ENCODE data around the gene MAP1LC3A.
"Not testable (repeated sequence)": the region's sequence is repeated elsewhere in the genome, so short reads cannot be mapped to it uniquely, and the experiment has no call there.

The MAP1LC3A gene

GRCh38 chr20:34558320-34559218, at the start of gene MAP1LC3A:
MAP1LC3A (plus strand) TSS chr20:34558718; CDS start chr20:34558869, 151 bp downstream.
- peak; percentile 47 for DNase-seq

GRCh38 chr20:34510575-34510974, 47.9 kb upstream of the MAP1LC3A start:
- no peak for DNase-seq

- no peak for DNase-seq
These were observed 46.6 kb upstream of the MAP1LC3A start for GRCh38 chr20:34511891-34512265.

GRCh38 chr20:34512266-34512954, 46.1 kb upstream of the MAP1LC3A start:
- DNase-seq: no peak

- no peak for DNase-seq
These were observed 45.5 kb upstream of the MAP1LC3A start for GRCh38 chr20:34512955-34513419.

GRCh38 chr20:34514034-34514433, 44.5 kb upstream of the MAP1LC3A start:
- DNase-seq: not testable (repeated sequence)

GRCh38 chr20:34514897-34515483, 43.5 kb upstream of the MAP1LC3A start:
- DNase-seq: no peak

- DNase-seq: peak; percentile 86
These were observed 42.9 kb upstream of the MAP1LC3A start for GRCh38 chr20:34515484-34516246.

GRCh38 chr20:34516247-34517113, 42.0 kb upstream of the MAP1LC3A start, which contains the start of gene DYNLRB1:
DYNLRB1 (plus strand) TSS chr20:34516422; CDS start chr20:34516459, 37 bp downstream.
- peak; percentile 99 for DNase-seq

- DNase-seq: no peak
These were observed 41.4 kb upstream of the MAP1LC3A start for GRCh38 chr20:34517114-34517505.

GRCh38 chr20:34518863-34519262, 39.7 kb upstream of the MAP1LC3A start:
- not testable (repeated sequence) for DNase-seq

- not testable (repeated sequence) for DNase-seq
These were observed 38.7 kb upstream of the MAP1LC3A start for GRCh38 chr20:34519841-34520240.

GRCh38 chr20:34522969-34523871, 35.3 kb upstream of the MAP1LC3A start:
- DNase-seq: peak; percentile 22

GRCh38 chr20:34524426-34524825, 34.1 kb upstream of the MAP1LC3A start:
- DNase-seq: no peak

GRCh38 chr20:34525342-34525708, 33.2 kb upstream of the MAP1LC3A start:
- no peak for DNase-seq

- peak; percentile 21 for DNase-seq
These were observed 32.7 kb upstream of the MAP1LC3A start for GRCh38 chr20:34525709-34526416.

GRCh38 chr20:34526466-34526865, 32.1 kb upstream of the MAP1LC3A start:
- no peak for DNase-seq

- no peak for DNase-seq
These were observed 31.5 kb upstream of the MAP1LC3A start for GRCh38 chr20:34527016-34527415.

GRCh38 chr20:34528921-34529297, 29.6 kb upstream of the MAP1LC3A start:
- no peak for DNase-seq

- DNase-seq: no peak
These were observed 28.8 kb upstream of the MAP1LC3A start for GRCh38 chr20:34529742-34530141.

Measured in NCI-H345 (cell line).